SK-N-SH treated with all-trans-retinoic acid at 6 μM for 48 hours (cell line): Measurements from ENCODE around the gene CDC42EP1.
A peak's percentile ranks its signal among the peaks of the same experiment; 100 is the strongest.

Source experiments
- ATAC-seq: fragments of 200-7000 bp; cut with Tn5 transposase; 3 replicates; pipeline ENCODE4 v1.9.1; 2020; ENCODE audit warnings: mild to moderate bottlenecking, moderate library complexity
- ARNTL ChIP-seq: fragments of 450-650 bp; formaldehyde crosslinking; IDR thresholded peaks from 2 replicates; pipeline ENCODE4 v1.5.0; 2020; ENCODE audit warnings: low read depth, mild to moderate bottlenecking, moderate library complexity, borderline replicate concordance
- BACH2 ChIP-seq: fragments of 250-450 bp; sonication (Bioruptor Pico); IDR thresholded peaks from 2 replicates; pipeline ENCODE4 v1.9.0; 2021; ENCODE audit warnings: mild to moderate bottlenecking, borderline replicate concordance
- CREB5 ChIP-seq: fragments of 250-450 bp; sonication (Bioruptor Pico); IDR thresholded peaks from 2 replicates; pipeline ENCODE4 v1.5.1; 2020; ENCODE audit warnings: low read depth, mild to moderate bottlenecking, moderate library complexity
- CSDC2 ChIP-seq: fragments of 250-450 bp; sonication (Bioruptor Pico); IDR thresholded peaks from 2 replicates; pipeline ENCODE4 v1.5.0; 2020; ENCODE audit warnings: mild to moderate bottlenecking, moderate library complexity
- CSRNP3 ChIP-seq: fragments of 250-450 bp; sonication (Bioruptor Pico); IDR thresholded peaks from 2 replicates; pipeline ENCODE4 v1.5.1; 2021; ENCODE audit warnings: mild to moderate bottlenecking, moderate library complexity
- ESRRG ChIP-seq: fragments of 250-450 bp; sonication (Bioruptor Pico); IDR thresholded peaks from 2 replicates; pipeline ENCODE4 v1.6.1; 2021; ENCODE audit warnings: mild to moderate bottlenecking
- GLIS3 ChIP-seq: fragments of 250-450 bp; sonication (Bioruptor Pico); IDR thresholded peaks from 2 replicates; pipeline ENCODE4 v1.5.0; 2020; ENCODE audit warnings: mild to moderate bottlenecking, moderate library complexity
- ISL1 ChIP-seq: fragments of 250-450 bp; sonication (Bioruptor Pico); IDR thresholded peaks from 2 replicates; pipeline ENCODE4 v2.1.2; 2022; ENCODE audit warnings: mild to moderate bottlenecking, moderate library complexity
- OSR1 ChIP-seq: fragments of 250-450 bp; sonication (Bioruptor Pico); IDR thresholded peaks from 2 replicates; pipeline ENCODE4 v1.8.0; 2022; ENCODE audit warnings: moderate library complexity, mild to moderate bottlenecking, inconsistent platforms
- PATZ1 ChIP-seq: fragments of 250-450 bp; sonication (Bioruptor Pico); IDR thresholded peaks from 2 replicates; pipeline ENCODE4 v1.8.0; 2020; ENCODE audit warnings: mild to moderate bottlenecking, moderate library complexity, borderline replicate concordance
- POU6F1 ChIP-seq: fragments of 250-450 bp; sonication (Bioruptor Pico); IDR thresholded peaks from 2 replicates; pipeline ENCODE4 v1.8.0; 2021; ENCODE audit warnings: low read depth, mild to moderate bottlenecking, moderate library complexity, borderline replicate concordance
- PPARA ChIP-seq: fragments of 250-450 bp; sonication (Bioruptor Pico); IDR thresholded peaks from 2 replicates; pipeline ENCODE4 v1.5.0; 2020; ENCODE audit warnings: mild to moderate bottlenecking, borderline replicate concordance
- RARB ChIP-seq: fragments of 250-450 bp; sonication (Bioruptor Pico); IDR thresholded peaks from 2 replicates; pipeline ENCODE4 v1.8.0; 2021; ENCODE audit warnings: mild to moderate bottlenecking, moderate library complexity
- SNAI2 ChIP-seq: fragments of 250-450 bp; sonication (Bioruptor Pico); IDR thresholded peaks from 2 replicates; pipeline ENCODE4 v1.5.0; 2020; ENCODE audit warnings: mild to moderate bottlenecking, moderate library complexity
- TCF4 ChIP-seq: fragments of 250-450 bp; sonication (Bioruptor Pico); IDR thresholded peaks from 2 replicates; pipeline ENCODE4 v1.8.0; 2021; ENCODE audit warnings: mild to moderate bottlenecking, moderate library complexity, borderline replicate concordance
- TOX ChIP-seq: fragments of 250-450 bp; sonication (Bioruptor Pico); IDR thresholded peaks from 2 replicates; pipeline ENCODE4 v1.8.0; 2021; ENCODE audit warnings: mild to moderate bottlenecking, moderate library complexity, borderline replicate concordance
- ZC3H10 ChIP-seq: fragments of 250-450 bp; sonication (Bioruptor Pico); IDR thresholded peaks from 2 replicates; pipeline ENCODE4 v1.5.1; 2021; ENCODE audit warnings: mild to moderate bottlenecking, moderate library complexity
- ZFP3 ChIP-seq: fragments of 250-450 bp; sonication (Bioruptor Pico); IDR thresholded peaks from 2 replicates; pipeline ENCODE4 v1.5.0; 2020; ENCODE audit warnings: mild to moderate bottlenecking, moderate library complexity
- ZFP30 ChIP-seq: fragments of 450-650 bp; formaldehyde crosslinking; IDR thresholded peaks from 2 replicates; pipeline ENCODE4 v1.5.0; 2022; ENCODE audit warnings: mild to moderate bottlenecking, moderate library complexity
- ZNF565 ChIP-seq: fragments of 450-650 bp; formaldehyde crosslinking; conservative IDR thresholded peaks from 2 replicates; pipeline ENCODE4 v1.5.0; 2020; ENCODE audit warnings: low read depth, mild to moderate bottlenecking, moderate library complexity
- ZNF70 ChIP-seq: fragments of 450-650 bp; formaldehyde crosslinking; IDR thresholded peaks from 2 replicates; pipeline ENCODE4 v1.5.0; 2020; ENCODE audit warnings: mild to moderate bottlenecking, moderate library complexity

The CDC42EP1 gene

GRCh38 chr22:37533995-37534394 is 26.3 kb upstream of the CDC42EP1 start:
- TF ChIP-seq ISL1 (no peak), OSR1 (no peak), CREB5 (no peak), BACH2 (CRISPR knock-in tag) (no peak), PATZ1 (CRISPR knock-in tag) (no peak), GLIS3 (CRISPR knock-in tag) (no peak), PPARA (no peak), ZNF565 (CRISPR knock-in tag) (no peak), RARB (CRISPR knock-in tag) (no peak), POU6F1 (CRISPR knock-in tag) (no peak), ZFP30 (CRISPR knock-in tag) (no peak), ZC3H10 (CRISPR knock-in tag) (no peak), SNAI2 (CRISPR knock-in tag) (no peak), ESRRG (CRISPR knock-in tag) (no peak), ZNF70 (CRISPR knock-in tag) (no peak), ZFP3 (no peak), CSDC2 (CRISPR knock-in tag) (no peak), ARNTL (CRISPR knock-in tag) (no peak), CSRNP3 (no peak), TOX (CRISPR knock-in tag) (no peak)
- 0 out of 3 replicates have a peak, but pooled peaks have one; percentile 11 for ATAC-seq

DNA sequence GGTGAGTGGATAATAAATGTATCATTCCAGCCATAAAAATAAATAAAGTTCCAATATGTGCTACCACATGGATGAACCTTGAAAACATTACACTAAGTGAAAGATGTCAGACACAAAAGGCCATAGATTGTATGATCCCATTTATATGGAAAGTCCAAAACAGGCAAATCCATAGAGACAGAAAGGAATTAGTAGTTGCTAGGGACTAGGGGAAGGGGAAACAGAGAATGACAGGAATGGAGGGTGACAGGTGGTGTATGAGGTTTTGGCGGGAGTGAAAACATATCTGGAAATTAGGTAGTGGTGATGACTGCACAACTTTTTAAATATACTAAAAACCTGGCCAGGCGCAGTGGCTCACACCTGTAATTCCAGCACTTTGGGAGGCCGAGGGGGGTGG is 25.8 kb upstream of the CDC42EP1 start:
- no peak for TF ChIP-seq RARB (CRISPR knock-in tag)
- ATAC-seq, result no peak

GRCh38 chr22:37535159-37535558 is 25.1 kb upstream of the CDC42EP1 start:
- TF ChIP-seq TOX (CRISPR knock-in tag), result no peak
- no peak for TF ChIP-seq BACH2 (CRISPR knock-in tag)
- no peak for TF ChIP-seq CSRNP3
- TF ChIP-seq ISL1, result no peak
- TF ChIP-seq TCF4 (CRISPR knock-in tag), result no peak
- no peak for TF ChIP-seq ESRRG (CRISPR knock-in tag)
- TF ChIP-seq CSDC2 (CRISPR knock-in tag), result no peak
- TF ChIP-seq GLIS3 (CRISPR knock-in tag), result no peak
- no peak for TF ChIP-seq ZFP3
- TF ChIP-seq ZNF70 (CRISPR knock-in tag), result no peak
- no peak for TF ChIP-seq POU6F1 (CRISPR knock-in tag)
- no peak for TF ChIP-seq CREB5
- no peak for ATAC-seq
